Activated B cell treated with CpG ODN at 0.5 μM for 24 hours (primary cell): ENCODE results near the gene DCTPP1. TPM values are rescaled to one million over a fixed set of nuclear protein-coding genes. Genes with fewer than 3 reads are reported as not detected.

ENCODE experiments used
- ATAC-seq: fragments of 200-7000 bp; cut with Tn5 transposase; one replicate; pipeline ENCODE4 v1.10.0; 2021; ENCODE audit warnings: low read depth, mild to moderate bottlenecking, moderate library complexity
- CTCF ChIA-PET: fragments of 350-600 bp; sonication (Branson Sonifier 250); formaldehyde crosslinking; loops from one replicate; lab custom pipeline; 2021; ENCODE audit warnings: antibody characterized with exemption; lab: Charles Lee
- POLR2A ChIA-PET: fragments of 350-600 bp; sonication (Branson Sonifier 250); formaldehyde crosslinking; loops from one replicate; lab custom pipeline; 2021; ENCODE audit warnings: antibody characterized with exemption; lab: Charles Lee
- DNase-seq: peaks from one replicate; pipeline ENCODE4 v3.0.0; 2022
- H3K27ac Mint-ChIP-seq: one replicate; pipeline ENCODE4 v1.8.0; 2020; ENCODE audit warnings: mixed read lengths
- H3K27me3 Mint-ChIP-seq: one replicate; pipeline ENCODE4 v1.8.0; 2021; ENCODE audit warnings: mixed read lengths
- H3K36me3 Mint-ChIP-seq: one replicate; pipeline ENCODE4 v1.8.0; 2021; ENCODE audit warnings: low read depth, mixed read lengths
- H3K4me1 Mint-ChIP-seq: one replicate; pipeline ENCODE4 v1.8.0; 2021; ENCODE audit warnings: mixed read lengths
- H3K4me3 Mint-ChIP-seq: one replicate; pipeline ENCODE4 v1.8.0; 2020; ENCODE audit warnings: mild to moderate bottlenecking, mixed read lengths
- H3K9me3 Mint-ChIP-seq: one replicate; pipeline ENCODE4 v1.8.0; 2020; ENCODE audit warnings: mixed read lengths
- intact Hi-C: fragments of 100-400 bp; cut with micrococcal nuclease; formaldehyde crosslinking; loops from one replicate; pipeline ENCODE4 v1.15.1; 2024
- total RNA-seq: library from RNA; stranded (reverse); gene quantifications from 2 replicates; pipeline ENCODE4 v1.2.3, GENCODE V29; 2022
- TF ChIP-seq, protein P1 (sequence below): fragments of 200-600 bp; IDR thresholded peaks from one replicate; pipeline ENCODE4 v1.8.0; 2022; ENCODE audit warnings: antibody characterized with exemption, mild to moderate bottlenecking

DCTPP1 gene
- total RNA-seq, 1 donor from 2014 or later: 66.7 TPM

- TF ChIP-seq, protein P1, sequence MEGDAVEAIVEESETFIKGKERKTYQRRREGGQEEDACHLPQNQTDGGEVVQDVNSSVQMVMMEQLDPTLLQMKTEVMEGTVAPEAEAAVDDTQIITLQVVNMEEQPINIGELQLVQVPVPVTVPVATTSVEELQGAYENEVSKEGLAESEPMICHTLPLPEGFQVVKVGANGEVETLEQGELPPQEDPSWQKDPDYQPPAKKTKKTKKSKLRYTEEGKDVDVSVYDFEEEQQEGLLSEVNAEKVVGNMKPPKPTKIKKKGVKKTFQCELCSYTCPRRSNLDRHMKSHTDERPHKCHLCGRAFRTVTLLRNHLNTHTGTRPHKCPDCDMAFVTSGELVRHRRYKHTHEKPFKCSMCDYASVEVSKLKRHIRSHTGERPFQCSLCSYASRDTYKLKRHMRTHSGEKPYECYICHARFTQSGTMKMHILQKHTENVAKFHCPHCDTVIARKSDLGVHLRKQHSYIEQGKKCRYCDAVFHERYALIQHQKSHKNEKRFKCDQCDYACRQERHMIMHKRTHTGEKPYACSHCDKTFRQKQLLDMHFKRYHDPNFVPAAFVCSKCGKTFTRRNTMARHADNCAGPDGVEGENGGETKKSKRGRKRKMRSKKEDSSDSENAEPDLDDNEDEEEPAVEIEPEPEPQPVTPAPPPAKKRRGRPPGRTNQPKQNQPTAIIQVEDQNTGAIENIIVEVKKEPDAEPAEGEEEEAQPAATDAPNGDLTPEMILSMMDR: no peak
- no peak for DNase-seq
- Mint-ChIP-seq H3K27me3 (no peaks in the 10 kb centered on the region), H3K4me3 (no peak overlapping the region), H3K4me1 (peaks cover 52% of the 10 kb centered on the region), H3K27ac (no peak overlapping the region), H3K9me3 (no peaks in the 10 kb centered on the region), H3K36me3 (peaks cover 13% of the 10 kb centered on the region)
- ChIA-PET POLR2A (interaction anchor here (0.6 to 4.4 kb wide), 6 partner anchors 19 to 50 kb away, joined by 3 to 33 read pairs (median 4); partner anchors contain the start of genes ZNF48 and ZNF771), CTCF (interaction anchor here (1.9 kb wide), 1 partner anchor 32 kb away, joined by 6 read pairs; no protein-coding TSS in a partner anchor)
- ATAC-seq: no peak
- intact Hi-C loops: loop anchor here (10.0 kb wide), 1 partner anchor 782 kb away; no protein-coding TSS in a partner anchor
Measured at GRCh38 chr16:30376461-30376902, 53.3 kb downstream of the DCTPP1 start.

- H3K9me3 Mint-ChIP-seq: no peaks in the 10 kb centered on the region
- TF ChIP-seq, protein P1: no peak
- intact Hi-C loops: loop anchor here (10.0 kb wide), 1 partner anchor 781 kb away; no protein-coding TSS in a partner anchor
- ATAC-seq: no peak
- no peak for DNase-seq
- no peak overlapping the region for H3K27ac Mint-ChIP-seq
- peaks cover 11% of the 10 kb centered on the region for H3K36me3 Mint-ChIP-seq
- H3K27me3 Mint-ChIP-seq: no peaks in the 10 kb centered on the region
- H3K4me3 Mint-ChIP-seq: no peak overlapping the region
- peaks cover 52% of the 10 kb centered on the region for H3K4me1 Mint-ChIP-seq
- ChIA-PET POLR2A (interaction anchor here (0.6 to 4.4 kb wide), 5 partner anchors 31 to 50 kb away, joined by 3 to 31 read pairs (median 4); partner anchors contain the start of gene ZNF771), CTCF (interaction anchor here (1.9 kb wide), 1 partner anchor 33 kb away, joined by 6 read pairs; no protein-coding TSS in a partner anchor)
Measured at GRCh38 chr16:30375864-30376263, 54.0 kb downstream of the DCTPP1 start.

DNA sequence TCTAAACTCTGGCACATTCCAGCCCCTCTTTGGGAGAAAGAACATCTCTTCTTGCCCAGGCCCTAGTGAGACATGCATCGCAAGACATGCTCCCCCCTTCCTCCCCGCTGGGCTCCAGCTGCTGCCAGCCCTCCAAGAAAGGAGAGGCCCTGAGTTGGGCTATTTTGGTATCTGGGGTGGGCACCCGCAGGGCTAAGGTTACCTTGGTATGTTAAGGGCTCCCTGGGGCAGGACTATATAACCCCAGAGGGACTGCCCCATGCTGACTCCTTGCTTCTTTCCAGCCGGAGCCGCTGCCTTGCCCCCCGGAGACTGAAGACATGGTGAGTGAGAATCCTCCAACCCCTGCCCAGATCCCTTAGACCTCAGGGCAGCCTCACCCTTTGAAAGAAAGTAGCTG is 55.3 kb downstream of the DCTPP1 start, which contains the start of gene MYL11:
MYL11 (plus strand) TSS at position 265 of the 400 bp plus-strand sequence; CDS start at position 321, 56 bp downstream.
- DNase-seq (no peak), ATAC-seq (no peak)
- peaks cover 43% of the 10 kb centered on the region for H3K4me1 Mint-ChIP-seq
- TF ChIP-seq, protein P1: no peak
- peaks cover 7% of the 10 kb centered on the region for H3K36me3 Mint-ChIP-seq
- intact Hi-C loops: loop anchor here (10.0 kb wide), 1 partner anchor 780 kb away; no protein-coding TSS in a partner anchor
- no peak within 1 kb of the TSS for H3K4me3 Mint-ChIP-seq
- no peaks in the 10 kb centered on the region for H3K9me3 Mint-ChIP-seq
- ChIA-PET CTCF (no interaction called here), POLR2A (no interaction called here)
- H3K27ac Mint-ChIP-seq: no peak within 1 kb of the TSS
- H3K27me3 Mint-ChIP-seq: no peaks in the 10 kb centered on the region

Other genes with a start within 250 kb of the DCTPP1 start
- 1,030 and 1,060 TPM in 2 replicates for gene CORO1A, start 246.4 kb downstream of the DCTPP1 start, total RNA-seq
- gene BOLA2B, start 236.4 kb downstream of the DCTPP1 start, total RNA-seq: 145 and 174 TPM in 2 replicates
- 54.2 and 77.0 TPM in 2 replicates for gene SLX1A, start 236.2 kb downstream of the DCTPP1 start, total RNA-seq
- 15.7 and 23.3 TPM in 2 replicates for gene SULT1A3, start 230.8 kb downstream of the DCTPP1 start, total RNA-seq
- gene NPIPB13, start 181.6 kb downstream of the DCTPP1 start, total RNA-seq: 42.9 and 48.1 TPM in 2 replicates
- gene CD2BP2, start 74.7 kb downstream of the DCTPP1 start, total RNA-seq: 87.8 and 88.0 TPM in 2 replicates
- gene TBC1D10B, start 59.5 kb downstream of the DCTPP1 start, total RNA-seq: 46.3 and 50.2 TPM in 2 replicates
- not detected in 2 replicates for gene MYL11, start 55.2 kb downstream of the DCTPP1 start, total RNA-seq
- gene SEPTIN1, start 47.5 kb downstream of the DCTPP1 start, total RNA-seq: 192 and 199 TPM in 2 replicates
- 11.7 and 13.0 TPM in 2 replicates for gene ZNF48, start 34.6 kb downstream of the DCTPP1 start, total RNA-seq
- gene ZNF771, start 22.4 kb downstream of the DCTPP1 start, total RNA-seq: 4.4 and 5.2 TPM in 2 replicates
- gene SEPHS2, start 15.8 kb upstream of the DCTPP1 start, total RNA-seq: 79.1 and 80.0 TPM in 2 replicates
- gene ITGAL, start 42.7 kb upstream of the DCTPP1 start, total RNA-seq: 216 and 240 TPM in 2 replicates
- gene ZNF768, start 96.5 kb upstream of the DCTPP1 start, total RNA-seq: 29.2 and 30.7 TPM in 2 replicates
- 16.3 and 21.6 TPM in 2 replicates for gene ZNF747, start 104.8 kb upstream of the DCTPP1 start, total RNA-seq
- 16.1 and 19.2 TPM in 2 replicates for gene ZNF764, start 128.3 kb upstream of the DCTPP1 start, total RNA-seq
- 13.9 and 14.7 TPM in 2 replicates for gene ZNF688, start 141.7 kb upstream of the DCTPP1 start, total RNA-seq
- 20.0 and 22.8 TPM in 2 replicates for gene ZNF785, start 155.7 kb upstream of the DCTPP1 start, total RNA-seq
- 10.1 and 11.6 TPM in 2 replicates for gene ZNF689, start 180.4 kb upstream of the DCTPP1 start, total RNA-seq
- gene PRR14, start 220.9 kb upstream of the DCTPP1 start, total RNA-seq: 63.5 and 77.9 TPM in 2 replicates
- 166 and 204 TPM in 2 replicates for gene FBRS, start 228.4 kb upstream of the DCTPP1 start, total RNA-seq